Muscle layer of colon (tissue), 2 donors: Measurements from ENCODE around the gene ARHGEF19.
"Not testable (repeated sequence)": the region's sequence is repeated elsewhere in the genome, so short reads cannot be mapped to it uniquely, and the experiment has no call there.

Experiments
- H3K27ac ChIP-seq: one replicate; pipeline ENCODE4 v1.7.0; 2013; ENCODE audit warnings: low read depth, mild to moderate bottlenecking, low read length, moderate library complexity
- H3K27me3 ChIP-seq, 2 donors: one replicate each; pipeline ENCODE4 v1.7.0; 2013; ENCODE audit warnings: low read length in 2 of 2, mild to moderate bottlenecking in 2 of 2; ENCODE audit not compliant: insufficient read depth in 2 of 2, control insufficient read depth in 1 of 2
- H3K36me3 ChIP-seq: one replicate; pipeline ENCODE4 v1.7.0; 2013; ENCODE audit warnings: mild to moderate bottlenecking, low read length; ENCODE audit not compliant: insufficient read depth
- H3K4me1 ChIP-seq: one replicate; pipeline ENCODE4 v1.7.0; 2013; ENCODE audit warnings: mild to moderate bottlenecking, low read length; ENCODE audit not compliant: insufficient read depth
- H3K4me3 ChIP-seq, 2 donors: one replicate each; pipeline ENCODE4 v1.7.0; 2013; ENCODE audit warnings: low read length in 2 of 2, low read depth in 1 of 2, mild to moderate bottlenecking in 1 of 2, moderate library complexity in 1 of 2
- H3K9ac ChIP-seq: one replicate; pipeline ENCODE4 v1.7.0; 2013; ENCODE audit warnings: low read length
- H3K9me3 ChIP-seq: one replicate; pipeline ENCODE4 v1.7.0; 2013; ENCODE audit warnings: mild to moderate bottlenecking, low read length
- donor health status: abdominal sarcoma.
- donor health status: Adenocarcinoma of cecum.

The ARHGEF19 gene

DNA sequence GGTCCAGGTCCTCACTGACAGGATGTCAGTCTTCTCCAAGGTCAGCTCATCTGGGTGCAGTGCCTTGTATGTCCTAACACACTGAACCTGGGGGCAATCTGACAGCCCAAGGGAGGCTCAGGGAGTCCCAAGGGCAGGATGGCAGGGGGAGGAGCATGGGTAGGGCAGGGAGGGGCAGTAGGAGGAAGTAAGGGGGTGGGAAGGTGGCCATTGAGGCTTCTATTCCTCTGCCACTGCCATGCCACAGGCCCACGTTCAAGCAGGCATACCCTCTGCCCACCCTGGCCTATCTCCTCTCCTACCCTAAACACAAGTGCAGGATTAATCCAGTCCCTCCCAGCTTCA is 13.3 kb downstream of the ARHGEF19 start:
- Histone ChIP-seq H3K4me1 (no peaks in the 10 kb centered on the region), H3K27me3 (no peaks in the 10 kb centered on the region), H3K9me3 (no peaks in the 10 kb centered on the region), H3K4me3 (no peak overlapping the region), H3K9ac (no peak overlapping the region), H3K36me3 (no peaks in the 10 kb centered on the region), H3K27ac (no peak overlapping the region)

DNA sequence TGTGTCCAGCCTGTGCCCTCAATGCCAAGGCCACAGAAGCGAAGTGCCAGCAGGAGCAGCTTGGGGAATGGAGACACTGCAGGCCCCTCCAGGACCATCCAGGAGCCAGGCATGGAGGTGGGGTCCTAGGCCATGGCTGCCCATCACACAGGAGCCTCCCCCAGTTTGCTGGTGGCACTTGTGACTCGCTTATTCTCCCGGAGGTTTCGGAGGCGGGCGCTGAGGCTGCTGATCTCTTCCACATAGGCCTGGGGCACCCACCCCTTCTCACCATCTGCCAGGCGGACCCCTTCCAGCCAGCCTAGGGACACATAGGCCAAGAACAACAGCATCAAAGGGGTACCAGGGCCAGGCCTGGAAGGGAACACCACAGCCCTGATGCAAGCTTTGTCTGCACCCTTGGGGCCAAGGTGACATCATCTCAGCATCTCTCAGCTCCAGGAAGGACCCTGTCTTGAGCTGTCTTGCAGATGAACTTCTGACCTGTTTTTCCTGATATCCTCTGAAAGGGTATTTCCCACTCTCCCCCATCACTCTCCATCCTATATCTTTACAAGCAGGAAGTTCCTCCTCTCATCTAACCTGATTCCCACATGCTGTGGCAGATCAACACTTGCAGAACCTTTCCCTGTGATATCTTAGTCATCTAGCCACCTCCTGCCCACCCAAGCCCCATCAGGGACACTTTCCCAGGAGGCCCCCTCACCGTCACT is 13.9 kb downstream of the ARHGEF19 start:
- Histone ChIP-seq H3K9ac (no peak overlapping the region), H3K4me3 (no peak overlapping the region), H3K27me3 (no peaks in the 10 kb centered on the region), H3K27ac (no peak overlapping the region), H3K9me3 (no peaks in the 10 kb centered on the region), H3K4me1 (no peaks in the 10 kb centered on the region), H3K36me3 (no peaks in the 10 kb centered on the region)

DNA sequence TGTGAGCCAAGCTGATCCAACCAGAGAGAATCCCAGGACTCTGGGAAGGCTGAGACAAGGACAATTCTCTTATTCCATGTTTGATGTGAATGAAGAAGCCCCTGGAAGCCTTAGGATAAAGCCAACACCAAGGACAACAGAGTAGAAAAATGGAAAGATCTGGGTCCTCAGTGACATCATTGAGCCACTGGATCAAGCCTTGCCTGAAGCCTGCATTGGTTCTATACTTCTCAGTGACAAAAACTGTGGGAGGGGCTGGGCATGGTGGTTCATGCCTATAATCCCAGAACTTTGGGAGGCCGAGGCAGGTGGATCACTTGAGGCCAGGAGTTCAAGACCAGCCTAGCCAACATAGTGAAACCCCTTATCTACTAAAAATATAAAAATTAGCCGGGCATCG is 15.6 kb downstream of the ARHGEF19 start:
- no peaks in the 10 kb centered on the region for H3K36me3 ChIP-seq
- no peaks in the 10 kb centered on the region for H3K9me3 ChIP-seq

DNA sequence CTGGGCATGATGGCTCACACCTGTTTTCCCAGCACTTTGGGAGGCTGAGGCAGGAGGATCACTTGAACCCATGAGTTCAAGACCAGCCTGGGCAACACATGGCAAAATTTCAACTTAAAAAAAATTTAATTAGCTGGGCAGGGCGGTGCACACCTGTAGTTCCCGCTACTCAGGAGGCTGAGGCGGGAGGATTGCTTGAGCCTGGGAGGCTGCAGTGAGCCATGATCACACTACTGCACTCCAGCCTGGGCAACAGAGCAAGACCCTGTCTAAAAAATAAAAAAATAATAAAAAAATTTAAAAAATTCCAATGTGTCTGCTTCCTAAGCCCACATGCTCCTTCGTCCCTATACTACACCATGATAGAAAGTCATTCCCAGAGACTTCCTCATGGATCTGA is 16.3 kb downstream of the ARHGEF19 start:
- H3K36me3 ChIP-seq, H3K27ac ChIP-seq, H3K4me3 ChIP-seq: not testable (repeated sequence)

More for the DNA sequence above, 15.6 kb downstream of the ARHGEF19 start:
- Histone ChIP-seq H3K4me3 (no peak overlapping the region), H3K9ac (no peak overlapping the region), H3K4me1 (no peaks in the 10 kb centered on the region), H3K27me3 (no peaks in the 10 kb centered on the region), H3K27ac (no peak overlapping the region)

DNA sequence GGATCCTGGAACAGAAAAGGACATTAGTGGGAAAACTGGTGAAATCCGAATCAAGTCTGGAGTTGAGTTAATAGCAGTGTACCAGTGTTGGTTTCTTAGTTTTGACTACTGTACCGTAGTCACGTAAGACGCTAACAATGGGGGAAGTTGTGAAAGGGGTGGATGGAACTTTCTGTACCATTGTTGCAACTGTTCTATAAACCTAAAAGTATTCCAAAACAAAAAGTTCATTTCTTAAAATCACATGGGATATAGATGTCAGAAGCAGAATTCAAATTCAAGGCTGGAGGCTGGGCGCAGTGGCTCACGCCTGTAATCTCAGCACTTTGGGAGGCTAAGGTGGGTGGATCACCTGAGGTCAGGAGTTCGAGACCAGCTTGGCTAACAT is 16.9 kb downstream of the ARHGEF19 start:
- Histone ChIP-seq H3K27me3 (no peaks in the 10 kb centered on the region), H3K27ac (no peak overlapping the region)

More for the DNA sequence above, 16.3 kb downstream of the ARHGEF19 start:
- not testable (repeated sequence) for H3K9ac ChIP-seq, H3K27me3 ChIP-seq, H3K4me1 ChIP-seq, H3K9me3 ChIP-seq

DNA sequence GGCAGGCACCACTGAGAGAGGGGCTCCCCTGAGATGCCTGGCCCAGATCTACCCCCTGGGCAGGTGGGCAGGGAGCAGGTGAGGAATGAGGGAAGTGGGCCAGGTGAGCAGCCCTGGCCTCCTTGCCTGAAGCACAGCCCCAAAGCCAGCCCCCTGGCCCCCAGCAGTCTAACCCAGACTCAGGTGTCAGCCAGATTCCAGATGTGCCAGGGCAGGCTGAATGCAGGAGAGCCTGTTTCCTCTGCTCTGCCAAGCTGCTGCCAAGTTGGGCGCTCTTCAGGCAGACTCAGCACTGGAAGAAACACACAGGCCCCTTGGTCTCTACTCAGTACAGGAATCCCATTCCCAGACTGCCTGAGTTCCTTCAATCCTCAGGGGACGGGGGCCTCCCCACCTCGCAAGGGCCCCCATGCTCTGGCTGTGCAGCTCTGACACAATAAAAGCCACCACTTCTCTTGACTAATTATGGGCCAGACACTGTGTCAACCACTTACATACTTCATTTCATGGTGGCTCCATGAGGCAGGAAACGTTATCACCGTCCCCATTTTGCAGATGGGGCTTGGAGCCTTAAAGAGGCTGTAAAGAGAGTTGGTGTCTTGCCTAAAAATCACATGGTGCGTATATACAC is 20.4 kb downstream of the ARHGEF19 start:
- H3K36me3 ChIP-seq: no peaks in the 10 kb centered on the region
- H3K27me3 ChIP-seq: no peaks in the 10 kb centered on the region
- no peak overlapping the region for H3K27ac ChIP-seq

More for the DNA sequence above, 16.9 kb downstream of the ARHGEF19 start:
- no peaks in the 10 kb centered on the region for H3K9me3 ChIP-seq
- H3K4me1 ChIP-seq: no peaks in the 10 kb centered on the region
- no peaks in the 10 kb centered on the region for H3K36me3 ChIP-seq
- H3K9ac ChIP-seq: no peak overlapping the region
- no peak overlapping the region for H3K4me3 ChIP-seq

DNA sequence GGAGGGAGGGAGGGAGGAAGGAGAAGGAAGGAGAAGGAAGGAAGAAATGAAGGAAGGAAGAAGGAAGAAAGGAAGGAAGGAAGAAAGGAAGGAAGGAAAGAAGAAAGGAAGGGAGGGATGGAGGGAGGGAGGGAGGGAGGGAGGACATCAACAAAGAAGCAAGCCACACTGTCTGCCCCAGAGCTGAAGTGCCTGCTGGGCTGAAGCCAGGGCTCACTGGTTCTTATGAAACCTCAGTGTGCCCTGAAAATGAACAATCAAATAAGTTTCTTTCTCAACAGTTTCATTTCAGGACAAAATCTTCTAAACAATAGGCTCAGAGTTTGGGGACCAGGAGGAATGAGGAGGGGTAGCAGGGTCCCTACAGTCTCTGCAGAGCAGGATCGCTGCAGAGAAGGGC is 21.1 kb downstream of the ARHGEF19 start:
- Histone ChIP-seq H3K27ac (no peak overlapping the region), H3K9ac (no peak overlapping the region), H3K27me3 (no peaks in the 10 kb centered on the region), H3K4me1 (peaks cover 6% of the 10 kb centered on the region), H3K9me3 (no peaks in the 10 kb centered on the region), H3K4me3 (no peak overlapping the region), H3K36me3 (no peaks in the 10 kb centered on the region)

More for the DNA sequence above, 20.4 kb downstream of the ARHGEF19 start:
- Histone ChIP-seq H3K4me1 (peaks cover 6% of the 10 kb centered on the region), H3K9ac (no peak overlapping the region), H3K9me3 (no peaks in the 10 kb centered on the region), H3K4me3 (no peak overlapping the region)

DNA sequence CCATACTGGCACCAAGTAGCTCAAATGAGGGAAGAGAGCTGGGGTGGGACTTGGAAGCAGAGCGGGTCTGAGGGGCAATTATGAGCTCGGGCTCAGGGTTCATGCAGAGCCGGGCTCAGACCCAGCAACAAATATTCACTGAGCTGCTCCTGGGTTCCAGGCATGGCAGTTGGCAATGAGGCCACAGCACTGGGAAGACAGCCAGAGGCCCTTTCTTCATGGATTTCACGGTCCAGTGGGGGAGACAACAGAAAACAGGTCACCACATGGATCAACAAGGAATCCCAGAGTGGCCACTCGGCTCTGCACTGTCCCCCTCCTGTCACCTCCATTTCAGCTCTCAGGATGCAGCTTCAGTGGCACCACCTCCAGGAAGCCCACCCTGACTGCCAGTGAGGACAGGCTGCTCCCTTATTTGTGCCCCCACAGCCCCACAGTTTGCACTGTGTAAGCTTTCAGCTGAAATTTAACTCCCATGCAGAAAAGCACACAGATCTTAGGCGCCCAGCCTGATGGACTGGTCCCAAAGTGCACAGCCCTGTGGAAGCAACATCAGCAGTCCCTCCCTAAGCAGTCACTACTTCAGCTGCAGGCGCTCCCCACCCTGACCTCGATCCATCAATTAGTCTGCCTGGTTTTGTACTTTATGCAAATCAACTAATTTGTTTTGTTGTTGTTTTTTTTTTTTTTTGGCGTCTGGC is 22.4 kb downstream of the ARHGEF19 start:
- Histone ChIP-seq H3K9me3 (no peaks in the 10 kb centered on the region), H3K27ac (no peak overlapping the region), H3K4me3 (no peak overlapping the region), H3K9ac (no peak overlapping the region), H3K27me3 (no peaks in the 10 kb centered on the region), H3K36me3 (no peaks in the 10 kb centered on the region), H3K4me1 (peaks cover 6% of the 10 kb centered on the region)

DNA sequence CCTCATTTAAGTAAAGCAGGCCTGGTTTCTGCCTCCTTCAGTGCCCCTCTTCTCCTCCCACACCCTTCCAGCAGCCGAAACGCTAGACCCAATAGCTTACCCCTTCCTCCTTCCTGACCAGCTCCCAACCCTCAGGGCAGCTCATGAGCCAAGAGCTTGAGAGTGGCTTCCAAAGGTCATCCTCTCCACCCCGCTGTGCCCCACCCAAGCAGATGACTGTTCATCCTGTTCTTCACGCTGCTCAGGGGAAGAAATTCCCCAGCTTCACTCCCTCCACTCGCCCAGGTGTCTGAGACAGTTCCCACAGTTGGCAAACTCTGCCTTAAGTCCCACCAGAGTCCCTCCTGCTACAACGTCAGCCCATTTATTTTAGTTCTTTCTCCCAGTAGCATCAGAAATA is 23.4 kb downstream of the ARHGEF19 start:
- H3K36me3 ChIP-seq: no peaks in the 10 kb centered on the region
- no peaks in the 10 kb centered on the region for H3K27me3 ChIP-seq
- H3K9ac ChIP-seq: no peak overlapping the region
- no peak overlapping the region for H3K27ac ChIP-seq
- H3K9me3 ChIP-seq: no peaks in the 10 kb centered on the region
- H3K4me3 ChIP-seq: no peak overlapping the region
- H3K4me1 ChIP-seq: peaks cover 6% of the 10 kb centered on the region

DNA sequence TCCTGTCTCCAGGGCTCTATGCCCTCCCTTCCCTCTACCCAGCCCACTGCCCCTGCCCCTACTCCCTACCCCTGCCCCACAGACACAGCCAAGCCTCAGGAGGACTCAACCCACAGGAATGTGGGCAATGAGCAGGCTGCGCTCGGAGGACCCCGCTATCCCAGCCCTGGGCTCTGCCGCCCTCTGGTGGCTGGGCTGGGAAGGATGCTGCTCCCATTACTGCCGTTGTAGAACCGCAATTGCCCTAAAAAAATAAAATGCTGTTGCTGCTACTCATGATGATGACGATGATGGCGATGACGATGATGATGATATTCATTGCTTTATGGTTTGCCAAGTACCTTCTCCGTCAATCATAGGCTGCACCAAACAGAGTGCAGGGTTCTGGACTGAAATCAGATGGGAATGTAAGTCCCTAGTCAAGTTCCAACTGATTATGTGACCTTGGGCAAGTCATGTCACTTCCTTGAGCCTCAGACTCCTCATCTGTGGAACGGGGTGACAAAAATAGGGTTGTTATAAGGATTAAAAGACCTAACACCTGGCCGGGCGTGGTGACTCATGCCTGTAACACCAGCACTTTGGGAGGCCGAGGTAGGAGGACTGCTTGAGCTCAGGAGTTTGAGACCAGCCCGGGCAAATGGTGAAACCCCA is 24.6 kb downstream of the ARHGEF19 start:
- Histone ChIP-seq H3K4me3 (no peak overlapping the region), H3K27me3 (no peaks in the 10 kb centered on the region), H3K9me3 (no peaks in the 10 kb centered on the region), H3K4me1 (peaks cover 6% of the 10 kb centered on the region), H3K9ac (no peak overlapping the region), H3K36me3 (no peaks in the 10 kb centered on the region), H3K27ac (no peak overlapping the region)

DNA sequence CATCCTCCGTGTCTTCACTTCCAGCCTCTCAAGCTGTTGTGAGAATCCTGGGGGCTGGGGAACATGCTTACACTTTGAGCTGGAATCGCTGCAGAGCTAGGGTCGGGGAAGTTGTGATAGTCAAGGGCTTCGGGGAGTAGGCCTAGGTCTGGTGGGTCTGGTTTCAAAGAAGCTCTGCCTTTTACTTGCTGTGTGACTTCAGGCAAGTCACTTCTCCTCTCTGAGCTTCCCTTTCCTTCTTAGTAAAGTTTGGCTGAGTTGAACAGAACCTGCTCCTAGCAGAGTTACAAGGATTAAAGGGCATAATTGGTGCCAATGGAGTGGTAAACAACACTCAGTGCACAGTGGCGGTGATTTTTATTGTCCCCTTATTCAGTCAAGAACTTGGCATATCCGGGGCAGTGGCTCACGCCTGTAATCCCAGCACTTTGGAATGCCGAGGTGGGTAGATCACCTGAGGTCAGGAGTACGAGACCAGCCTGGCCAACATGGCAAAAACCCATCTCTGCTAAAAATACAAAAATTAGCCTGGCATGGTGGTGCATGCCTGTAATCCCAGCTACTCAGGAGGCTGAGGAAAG is 25.7 kb downstream of the ARHGEF19 start:
- Histone ChIP-seq H3K9ac (no peak overlapping the region), H3K4me1 (peaks cover 15% of the 10 kb centered on the region), H3K27me3 (no peaks in the 10 kb centered on the region), H3K4me3 (no peak overlapping the region), H3K9me3 (no peaks in the 10 kb centered on the region), H3K36me3 (no peaks in the 10 kb centered on the region), H3K27ac (no peak overlapping the region)
